GM12878 (cell line): ENCODE results near the gene USP54. TPM values are rescaled to one million over a fixed set of nuclear protein-coding genes. Genes with fewer than 3 reads are reported as not detected.

ENCODE experiments used
- ATAC-seq: fragments of 200-7000 bp; cut with Tn5 transposase; 3 replicates; pipeline ENCODE4 v1.9.1; 2020; ENCODE audit warnings: mild to moderate bottlenecking, moderate library complexity
- Bru-seq: library from RNA; stranded (reverse); fragments of 400-500 nt; gene quantifications from one replicate; lab custom pipeline; 2021; lab: Mats Ljungman, UMichigan
- BruChase-seq, 2 experiments: library from RNA; stranded (reverse); fragments of 400-500 nt; gene quantifications; one replicate each; lab custom pipeline; 2021; lab: Mats Ljungman, UMichigan
- BruUV-seq: library from RNA; stranded (reverse); fragments of 400-500 nt; replicated peaks from 2 replicates; lab custom pipeline; 2021; lab: Mats Ljungman, UMichigan
- CTCF ChIA-PET: fragments of 300-600 bp; sonication (Branson Sonifier 250); formaldehyde crosslinking; extraction: SDS; loops from one replicate; lab custom pipeline; 2021; ENCODE audit warnings: inconsistent platforms; lab: Yijun Ruan, JAX
- POLR2A ChIA-PET: fragments of 350-600 bp; formaldehyde crosslinking; extraction: SDS; loops from one replicate; lab custom pipeline; 2021; ENCODE audit warnings: inconsistent platforms; lab: Charles Lee
- RAD21 ChIA-PET: fragments of 300-600 bp; sonication (Branson Sonifier 250); formaldehyde crosslinking; loops from one replicate; lab custom pipeline; 2023; ENCODE audit warnings: antibody characterized with exemption; ENCODE audit not compliant: unreplicated experiment; lab: Charles Lee
- SMC1A ChIA-PET: fragments of 300-600 bp; sonication (Branson Sonifier 250); formaldehyde crosslinking; loops from one replicate; lab custom pipeline; 2023; ENCODE audit not compliant: unreplicated experiment, uncharacterized antibody; lab: Charles Lee
- DNase-seq: peaks from one replicate; pipeline ENCODE4 v3.0.0-alpha.2; 2011; ENCODE audit warnings: low read depth, low spot score
- FAIRE-seq: peaks from 3 replicates; lab custom pipeline; 2011; peaks lifted over from hg19 to GRCh38; lab: Jason Lieb, UNC
- H2AFZ ChIP-seq: 2 replicates; pipeline ENCODE4 v1.6.0; 2011; ENCODE audit warnings: low read depth, low read length, control low read depth; ENCODE audit not compliant: control insufficient read depth
- H3K27ac ChIP-seq: 2 replicates; pipeline ENCODE4 v1.5.1; 2011; ENCODE audit warnings: control low read depth; ENCODE audit not compliant: control insufficient read depth, insufficient read depth
- H3K27me3 ChIP-seq, 2 experiments: replicated peaks in 1 of 2; 2 replicates each; pipeline versions ENCODE4 v1.6.0 to v1.6.1; 2011; ENCODE audit warnings: low read length in 1 of 2; ENCODE audit not compliant: control insufficient read depth in 2 of 2, insufficient read depth in 2 of 2
- H3K36me3 ChIP-seq, 2 experiments: 2 replicates each; pipeline ENCODE4 v1.5.1; 2011; ENCODE audit warnings: low read length in 1 of 2; ENCODE audit not compliant: control insufficient read depth in 2 of 2, insufficient read depth in 2 of 2
- H3K4me1 ChIP-seq: 2 replicates; pipeline ENCODE4 v1.6.1; 2011; ENCODE audit warnings: mild to moderate bottlenecking, low read length, moderate library complexity, mixed read lengths; ENCODE audit not compliant: control insufficient read depth, insufficient read depth
- H3K4me2 ChIP-seq: 2 replicates; pipeline ENCODE4 v1.6.0; 2011; ENCODE audit warnings: control low read depth; ENCODE audit not compliant: control insufficient read depth, insufficient read depth
- H3K4me3 ChIP-seq: fragments of 200-600 bp; sonication (generic); 2 replicates; pipeline ENCODE4 v1.5.1; 2016
- H3K79me2 ChIP-seq: 2 replicates; pipeline ENCODE4 v1.6.0; 2011; ENCODE audit warnings: low read length; ENCODE audit not compliant: control insufficient read depth, insufficient read depth
- H3K9ac ChIP-seq: 2 replicates; pipeline ENCODE4 v1.8.0; 2011; ENCODE audit warnings: low read length, control low read depth, mixed read lengths; ENCODE audit not compliant: control insufficient read depth, insufficient read depth
- H3K9me3 ChIP-seq: replicated peaks from 3 replicates; pipeline ENCODE4 v1.5.1; 2011; ENCODE audit warnings: mild to moderate bottlenecking, low read length; ENCODE audit not compliant: control insufficient read depth, insufficient read depth
- H4K20me1 ChIP-seq: 2 replicates; pipeline ENCODE4 v1.6.0; 2011; ENCODE audit not compliant: control insufficient read depth, insufficient read depth
- ESRRA ChIP-seq: IDR thresholded peaks from 2 replicates; pipeline ENCODE4 v1.6.1; 2012; ENCODE audit warnings: mild to moderate bottlenecking, low read length, improper control_type of control experiment
- FOS ChIP-seq: IDR thresholded peaks from 3 replicates; pipeline ENCODE4 v1.6.1; 2011; ENCODE audit warnings: borderline replicate concordance; ENCODE audit not compliant: insufficient read length; ENCODE audit errors: extremely low read depth
- IKZF1 ChIP-seq: fragments of 450-650 bp; conservative IDR thresholded peaks from 2 replicates; pipeline ENCODE4 v1.6.1; 2017; ENCODE audit warnings: antibody characterized with exemption, mild to moderate bottlenecking
- IKZF2 ChIP-seq, 2 experiments: fragments of 450-650 bp; IDR thresholded peaks; 2 replicates each; pipeline ENCODE4 v1.6.1; 2017; ENCODE audit warnings: mild to moderate bottlenecking in 2 of 2, moderate library complexity in 2 of 2
- RUNX3 ChIP-seq: IDR thresholded peaks from 2 replicates; pipeline ENCODE4 v1.6.1; 2012; ENCODE audit warnings: low read length, inconsistent platforms
- SIX5 ChIP-seq: IDR thresholded peaks from 2 replicates; pipeline ENCODE4 v1.6.1; 2011; ENCODE audit warnings: mild to moderate bottlenecking, low read depth, low read length, moderate library complexity; ENCODE audit not compliant: severe bottlenecking
- ZNF274 ChIP-seq: IDR thresholded peaks from one replicate; pipeline ENCODE4 v1.8.0; 2011; ENCODE audit not compliant: insufficient read length, insufficient read depth
- WGBS: methylation state at CpG from one replicate; pipeline ENCODE4 v1.1.6; 2016; ENCODE audit warnings: low lambda C conversion rate; ENCODE audit not compliant: insufficient replicate concordance, insufficient coverage; ENCODE audit errors: missing lambda C conversion rate; 5-methylcytosine and 5-hydroxymethylcytosine counted together
- in situ Hi-C: fragments of 300-500 bp; cut with MboI; formaldehyde crosslinking; loops from 9 replicates; pipeline ENCODE4 v1.14.3; 2018; ENCODE audit warnings: mixed read lengths
- intact Hi-C: fragments of 100-400 bp; cut with micrococcal nuclease; formaldehyde crosslinking; loops from one replicate; pipeline ENCODE4 v1.14.2; 2022; ENCODE audit not compliant: unreplicated experiment
- long read RNA-seq, 2 experiments: library from polyadenylated mRNA; unstranded; transcript quantifications; one replicate each; pipeline ENCODE4 v2.0.0, GENCODE V29; 2019 to 2020
- polyA minus RNA-seq, 3 experiments: library from RNA; depleted of rRNA, polyadenylated mRNA; stranded (reverse); fragments of >200 nt; gene quantifications; 2 replicates each; pipeline ENCODE4 v1.2.3, GENCODE V29; 2011
- polyA plus RNA-seq, 11 experiments: library from polyadenylated mRNA; depleted of rRNA in 4 of 11; unstranded in 6 of 11; stranded (reverse) in 5 of 11; fragments of >200 nt; fragmentation: Nextera tagmentation in 4 of 11; fragmentation: Illumina TruSeq in 1 of 11; extraction: Ambion mirVana in 4 of 11; extraction: Trizol in 1 of 11; gene quantifications; 1 replicate in 1 of 11; 2 replicates in 10 of 11; pipeline versions ENCODE4 v1.2.1 to v1.2.3, GENCODE V29; 2011 to 2016; ENCODE audit warnings: inconsistent platforms in 2 of 11, missing spikeins in 2 of 11, low read depth in 1 of 11
- total RNA-seq, 4 experiments: library from RNA; depleted of rRNA in 3 of 4; stranded (reverse); fragments of >200 nt in 3 of 4; fragmentation: Illumina TruSeq in 1 of 4; extraction: Trizol in 1 of 4; gene quantifications; 2 replicates each; pipeline versions ENCODE4 v1.2.1 to v1.2.3, GENCODE V29; 2013 to 2021
- TF ChIP-seq, protein P1 (sequence below): IDR thresholded peaks from 2 replicates; pipeline ENCODE4 v1.6.1; 2012; ENCODE audit warnings: improper control_type of control experiment, low read depth, low read length; ENCODE audit not compliant: insufficient replicate concordance

USP54 gene, protein sequence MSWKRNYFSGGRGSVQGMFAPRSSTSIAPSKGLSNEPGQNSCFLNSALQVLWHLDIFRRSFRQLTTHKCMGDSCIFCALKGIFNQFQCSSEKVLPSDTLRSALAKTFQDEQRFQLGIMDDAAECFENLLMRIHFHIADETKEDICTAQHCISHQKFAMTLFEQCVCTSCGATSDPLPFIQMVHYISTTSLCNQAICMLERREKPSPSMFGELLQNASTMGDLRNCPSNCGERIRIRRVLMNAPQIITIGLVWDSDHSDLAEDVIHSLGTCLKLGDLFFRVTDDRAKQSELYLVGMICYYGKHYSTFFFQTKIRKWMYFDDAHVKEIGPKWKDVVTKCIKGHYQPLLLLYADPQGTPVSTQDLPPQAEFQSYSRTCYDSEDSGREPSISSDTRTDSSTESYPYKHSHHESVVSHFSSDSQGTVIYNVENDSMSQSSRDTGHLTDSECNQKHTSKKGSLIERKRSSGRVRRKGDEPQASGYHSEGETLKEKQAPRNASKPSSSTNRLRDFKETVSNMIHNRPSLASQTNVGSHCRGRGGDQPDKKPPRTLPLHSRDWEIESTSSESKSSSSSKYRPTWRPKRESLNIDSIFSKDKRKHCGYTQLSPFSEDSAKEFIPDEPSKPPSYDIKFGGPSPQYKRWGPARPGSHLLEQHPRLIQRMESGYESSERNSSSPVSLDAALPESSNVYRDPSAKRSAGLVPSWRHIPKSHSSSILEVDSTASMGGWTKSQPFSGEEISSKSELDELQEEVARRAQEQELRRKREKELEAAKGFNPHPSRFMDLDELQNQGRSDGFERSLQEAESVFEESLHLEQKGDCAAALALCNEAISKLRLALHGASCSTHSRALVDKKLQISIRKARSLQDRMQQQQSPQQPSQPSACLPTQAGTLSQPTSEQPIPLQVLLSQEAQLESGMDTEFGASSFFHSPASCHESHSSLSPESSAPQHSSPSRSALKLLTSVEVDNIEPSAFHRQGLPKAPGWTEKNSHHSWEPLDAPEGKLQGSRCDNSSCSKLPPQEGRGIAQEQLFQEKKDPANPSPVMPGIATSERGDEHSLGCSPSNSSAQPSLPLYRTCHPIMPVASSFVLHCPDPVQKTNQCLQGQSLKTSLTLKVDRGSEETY (N-terminal part only)
- 50.8 and 69.4 TPM in 2 replicates for total RNA-seq (2013; cell fraction: nucleolus; rRNA removed)
- total RNA-seq (2014; rRNA removed) (4.1 and 5.7 TPM in 2 replicates), total RNA-seq (2014; rRNA removed; fragmentation: Illumina TruSeq; extraction: Trizol) (4.9 and 5.4 TPM in 2 replicates), total RNA-seq (2021) (7.0 and 9.5 TPM in 2 replicates), polyA plus RNA-seq (2011; rRNA removed) (10.3 and 10.5 TPM in 2 replicates), polyA plus RNA-seq (2014; fragmentation: Illumina TruSeq; extraction: Trizol) (5.6 and 8.8 TPM in 2 replicates), polyA plus RNA-seq (2014; fragmentation: Nextera tagmentation; extraction: Ambion mirVana) (1 to 10 TPM in 1 of 2 experiments, under 1 TPM in 1; 0.93 to 1.7 TPM), polyA plus RNA-seq (2014; rRNA removed) (3.9 and 4.7 TPM in 2 replicates), polyA plus RNA-seq (2016; fragmentation: Nextera tagmentation; extraction: Ambion mirVana) (1 to 10 TPM; 3.9 to 6.3 TPM), polyA minus RNA-seq (2011; rRNA and poly(A)+ RNA removed) (8.4 and 22.5 TPM in 2 replicates), Bru-seq, nascent RNA (percentile 49 among the genes with signal in this experiment), BruChase-seq, experiment 1, labeled RNA remaining after a 6-hour chase (percentile 59 among the genes with signal in this experiment), BruChase-seq, experiment 2, labeled RNA remaining after a 2-hour chase (percentile 59 among the genes with signal in this experiment)
- polyA plus RNA-seq (2011; ENCODE audit: low read depth) = 2.0 TPM
- polyA plus RNA-seq (2011; cell fraction: cytosol; rRNA removed) = 6.2 and 7.0 TPM in 2 replicates
- 6.1 and 6.2 TPM in 2 replicates for polyA plus RNA-seq (2011; cell fraction: nucleus; rRNA removed)
- polyA plus RNA-seq (2012) = 2.4 and 2.8 TPM in 2 replicates
- polyA minus RNA-seq (2011; cell fraction: cytosol; rRNA and poly(A)+ RNA removed) = 5.5 and 6.3 TPM in 2 replicates
- 5.1 and 7.4 TPM in 2 replicates for polyA minus RNA-seq (2011; cell fraction: nucleus; rRNA and poly(A)+ RNA removed)
- long read RNA-seq, experiment 1 = 0 reads
- long read RNA-seq, experiment 2, partial matches to known transcripts = 1 of 4 reads
- long read RNA-seq, experiment 2, other reads (novel, unspliced or antisense) = 3 of 4 reads

DNA sequence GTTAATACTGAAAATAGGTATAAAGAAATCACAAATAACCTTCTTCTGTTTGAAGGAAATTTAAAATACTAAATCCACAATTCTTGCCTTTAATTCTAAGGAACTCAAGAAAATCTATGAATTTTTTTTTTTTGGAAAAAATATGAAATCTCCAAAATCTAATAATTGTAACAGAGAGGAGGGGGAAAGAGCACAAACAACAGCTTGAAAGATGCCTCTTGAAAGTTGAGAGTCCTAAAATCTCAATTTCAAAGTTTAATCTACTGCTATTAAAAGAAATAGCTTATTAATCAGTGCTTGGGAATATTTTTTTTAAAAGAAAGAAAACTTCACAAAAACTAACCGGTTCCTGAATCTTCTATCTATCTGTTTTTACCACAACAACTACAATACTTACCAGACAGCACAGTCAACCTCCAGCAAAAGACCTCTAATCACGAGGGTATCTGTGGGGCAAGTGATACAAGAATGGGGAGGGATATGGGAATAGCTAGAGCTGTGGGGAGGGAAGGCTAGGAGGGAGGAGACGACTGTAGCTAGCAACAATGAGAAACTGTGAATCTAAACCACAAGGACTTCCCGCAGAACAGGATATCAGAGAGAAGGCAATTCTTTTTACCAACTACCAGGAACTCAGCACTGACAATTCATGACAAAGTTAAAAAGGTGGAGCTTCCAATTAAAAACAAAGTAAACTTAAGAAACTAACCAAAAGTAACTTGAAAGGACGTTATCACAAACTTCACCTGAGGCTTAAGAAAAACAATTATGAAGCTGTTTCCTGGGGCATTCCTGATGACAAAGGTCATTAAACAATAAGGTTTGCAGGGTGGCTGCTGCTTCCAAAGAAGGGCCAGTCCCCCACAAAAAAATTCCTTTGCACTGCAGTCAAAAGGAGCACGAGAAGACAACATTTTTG, at the start of gene USP54:
Gene USP54, minus strand, starts transcription at position 462 of the 919 bp plus-strand sequence. CDS start 15,684 bp downstream, outside the sequence.
- ChIA-PET CTCF (interaction anchor here (0.7 to 1.6 kb wide), 5 partner anchors 9 to 295 kb away, joined by 3 to 7 read pairs (median 3); no protein-coding TSS in a partner anchor), POLR2A (interaction anchor here (0.6 to 1.3 kb wide), 7 partner anchors 10 to 164 kb away, joined by 3 to 4 read pairs (median 3); no protein-coding TSS in a partner anchor), SMC1A (interaction anchor here (0.7 to 2.2 kb wide), 12 partner anchors 9 to 59 kb away, joined by 3 to 8 read pairs (median 4); no protein-coding TSS in a partner anchor), RAD21 (interaction anchor here (1.0 to 2.4 kb wide), 6 partner anchors 14 to 126 kb away, joined by 3 to 6 read pairs (median 4); no protein-coding TSS in a partner anchor)
- peak within 1 kb of the TSS; percentile 14; the same call in 1 of the 2 replicates for H3K9ac ChIP-seq
- H3K4me3 ChIP-seq = no peak within 1 kb of the TSS
- WGBS = 39% methylated on average over 6 of the region's 6 CpGs
- H3K4me1 ChIP-seq = peaks cover 4% of the 10 kb centered on the region; the same call in 1 of the 2 replicates
- no peaks in the 10 kb centered on the region for H3K9me3 ChIP-seq
- intact Hi-C loops (no loop called here), in situ Hi-C loops (no loop called here)
- H3K4me2 ChIP-seq = peak within 1 kb of the TSS; percentile 30
- H3K36me3 ChIP-seq = no peaks in the 10 kb centered on the region
- no peak for DNase-seq
- peak; percentile 69 for ATAC-seq
- no peaks in the 10 kb centered on the region for H3K79me2 ChIP-seq
- FAIRE-seq = peak; percentile 74
- no TSS peak for BruUV-seq
- H4K20me1 ChIP-seq = no peaks in the 10 kb centered on the region
- H3K27ac ChIP-seq = no peak within 1 kb of the TSS
- no peaks in the 10 kb centered on the region for H3K27me3 ChIP-seq
- H2AFZ ChIP-seq = peak within 1 kb of the TSS; percentile 86
- TF ChIP-seq, protein P1, sequence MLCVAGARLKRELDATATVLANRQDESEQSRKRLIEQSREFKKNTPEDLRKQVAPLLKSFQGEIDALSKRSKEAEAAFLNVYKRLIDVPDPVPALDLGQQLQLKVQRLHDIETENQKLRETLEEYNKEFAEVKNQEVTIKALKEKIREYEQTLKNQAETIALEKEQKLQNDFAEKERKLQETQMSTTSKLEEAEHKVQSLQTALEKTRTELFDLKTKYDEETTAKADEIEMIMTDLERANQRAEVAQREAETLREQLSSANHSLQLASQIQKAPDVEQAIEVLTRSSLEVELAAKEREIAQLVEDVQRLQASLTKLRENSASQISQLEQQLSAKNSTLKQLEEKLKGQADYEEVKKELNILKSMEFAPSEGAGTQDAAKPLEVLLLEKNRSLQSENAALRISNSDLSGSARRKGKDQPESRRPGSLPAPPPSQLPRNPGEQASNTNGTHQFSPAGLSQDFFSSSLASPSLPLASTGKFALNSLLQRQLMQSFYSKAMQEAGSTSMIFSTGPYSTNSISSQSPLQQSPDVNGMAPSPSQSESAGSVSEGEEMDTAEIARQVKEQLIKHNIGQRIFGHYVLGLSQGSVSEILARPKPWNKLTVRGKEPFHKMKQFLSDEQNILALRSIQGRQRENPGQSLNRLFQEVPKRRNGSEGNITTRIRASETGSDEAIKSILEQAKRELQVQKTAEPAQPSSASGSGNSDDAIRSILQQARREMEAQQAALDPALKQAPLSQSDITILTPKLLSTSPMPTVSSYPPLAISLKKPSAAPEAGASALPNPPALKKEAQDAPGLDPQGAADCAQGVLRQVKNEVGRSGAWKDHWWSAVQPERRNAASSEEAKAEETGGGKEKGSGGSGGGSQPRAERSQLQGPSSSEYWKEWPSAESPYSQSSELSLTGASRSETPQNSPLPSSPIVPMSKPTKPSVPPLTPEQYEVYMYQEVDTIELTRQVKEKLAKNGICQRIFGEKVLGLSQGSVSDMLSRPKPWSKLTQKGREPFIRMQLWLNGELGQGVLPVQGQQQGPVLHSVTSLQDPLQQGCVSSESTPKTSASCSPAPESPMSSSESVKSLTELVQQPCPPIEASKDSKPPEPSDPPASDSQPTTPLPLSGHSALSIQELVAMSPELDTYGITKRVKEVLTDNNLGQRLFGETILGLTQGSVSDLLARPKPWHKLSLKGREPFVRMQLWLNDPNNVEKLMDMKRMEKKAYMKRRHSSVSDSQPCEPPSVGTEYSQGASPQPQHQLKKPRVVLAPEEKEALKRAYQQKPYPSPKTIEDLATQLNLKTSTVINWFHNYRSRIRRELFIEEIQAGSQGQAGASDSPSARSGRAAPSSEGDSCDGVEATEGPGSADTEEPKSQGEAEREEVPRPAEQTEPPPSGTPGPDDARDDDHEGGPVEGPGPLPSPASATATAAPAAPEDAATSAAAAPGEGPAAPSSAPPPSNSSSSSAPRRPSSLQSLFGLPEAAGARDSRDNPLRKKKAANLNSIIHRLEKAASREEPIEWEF = no peak
- TF ChIP-seq FOS = no peak
- TF ChIP-seq ESRRA = no peak
- no peak for TF ChIP-seq SIX5
- TF ChIP-seq RUNX3 = peak; percentile 53; the same call in 1 of the 2 replicates
- 0 out of 2 replicates have a peak, but pooled peaks have one; percentile 18 for TF ChIP-seq IKZF1
- TF ChIP-seq ZNF274 = no peak
- peak in 1 of 2 experiments; percentile 28; a peak in 2 of 4 replicates for TF ChIP-seq IKZF2 (IDR thresholded peaks at IDR 0.05)
